Measurements from ENCODE around the gene CALB2. TPM values are rescaled to one million over a fixed set of nuclear protein-coding genes. Genes with fewer than 3 reads are reported as not detected.

Gene CALB2
- total RNA-seq, 1 donor from 2014 or later = 1.6 TPM

- intact Hi-C loops (cut with DNase I) = no loop called here
- no peak for TF ChIP-seq CTCF (IDR thresholded peaks at IDR 0.05)
- ATAC-seq = no peak
- no peak overlapping the region for H3K4me3 ChIP-seq
- H3K36me3 ChIP-seq = no peaks in the 10 kb centered on the region
- H3K27ac ChIP-seq = no peak overlapping the region
- no peaks in the 10 kb centered on the region for H3K4me1 ChIP-seq
- H3K9me3 ChIP-seq = no peaks in the 10 kb centered on the region
- no peaks in the 10 kb centered on the region for H3K27me3 ChIP-seq (ENCODE audit: low read depth)
- DNase-seq = no peak
These were observed 30.4 kb upstream of the CALB2 start for GRCh38 chr16:71328151-71328550.

GRCh38 chr16:71337631-71338030 lies 20.9 kb upstream of the CALB2 start:
- ATAC-seq = no peak

GRCh38 chr16:71338193-71338592 lies 20.3 kb upstream of the CALB2 start:
- no peak for TF ChIP-seq CTCF (IDR thresholded peaks at IDR 0.05)

More at GRCh38 chr16:71337631-71338030, 20.9 kb upstream of the CALB2 start:
- Histone ChIP-seq H3K4me1 (no peaks in the 10 kb centered on the region), H3K27me3 (ENCODE audit: low read depth) (peaks cover 18% of the 10 kb centered on the region), H3K27ac (no peak overlapping the region), H3K9me3 (no peaks in the 10 kb centered on the region), H3K4me3 (no peak overlapping the region), H3K36me3 (no peaks in the 10 kb centered on the region)
- intact Hi-C loops (cut with DNase I) = no loop called here
- DNase-seq = no peak
- no peak for TF ChIP-seq CTCF (IDR thresholded peaks at IDR 0.05)

DNA sequence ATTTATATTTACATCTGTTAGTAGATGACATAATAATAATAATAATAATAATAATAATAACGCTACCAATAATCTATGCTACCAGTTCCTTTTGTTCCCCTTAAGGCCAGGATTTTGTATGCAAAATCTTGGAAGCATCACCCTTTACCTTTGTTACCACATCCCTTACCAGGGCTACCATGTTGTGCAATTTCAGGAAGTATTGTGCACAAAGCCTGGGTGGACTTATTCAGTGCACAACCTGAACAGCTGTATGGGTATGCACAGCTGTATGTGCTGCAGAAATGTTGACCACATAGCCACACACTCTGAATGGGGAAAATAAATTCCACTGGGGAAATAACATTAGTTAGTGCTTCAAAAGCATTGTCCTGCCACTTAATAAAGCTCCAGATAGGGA lies 19.9 kb upstream of the CALB2 start:
- Histone ChIP-seq H3K36me3 (no peaks in the 10 kb centered on the region), H3K27ac (no peak overlapping the region), H3K27me3 (ENCODE audit: low read depth) (peaks cover 18% of the 10 kb centered on the region), H3K9me3 (no peaks in the 10 kb centered on the region), H3K4me1 (no peaks in the 10 kb centered on the region), H3K4me3 (no peak overlapping the region)
- no peak for DNase-seq
- intact Hi-C loops (cut with DNase I) = no loop called here
- no peak for TF ChIP-seq CTCF (IDR thresholded peaks at IDR 0.05)
- ATAC-seq = no peak

More at GRCh38 chr16:71338193-71338592, 20.3 kb upstream of the CALB2 start:
- intact Hi-C loops (cut with DNase I) = no loop called here
- DNase-seq (no peak), ATAC-seq (no peak)
- Histone ChIP-seq H3K4me1 (no peaks in the 10 kb centered on the region), H3K27ac (no peak overlapping the region), H3K9me3 (no peaks in the 10 kb centered on the region), H3K4me3 (no peak overlapping the region), H3K27me3 (ENCODE audit: low read depth) (peaks cover 18% of the 10 kb centered on the region), H3K36me3 (no peaks in the 10 kb centered on the region)

GRCh38 chr16:71339236-71340171 lies 19.0 kb upstream of the CALB2 start:
- intact Hi-C loops (cut with DNase I) = no loop called here
- H3K4me3 ChIP-seq = no peak overlapping the region
- H3K4me1 ChIP-seq = no peaks in the 10 kb centered on the region
- H3K36me3 ChIP-seq = no peaks in the 10 kb centered on the region
- H3K27me3 ChIP-seq (ENCODE audit: low read depth) = peaks cover 18% of the 10 kb centered on the region
- no peak for TF ChIP-seq CTCF (IDR thresholded peaks at IDR 0.05)
- H3K27ac ChIP-seq = no peak overlapping the region
- ATAC-seq (no peak), DNase-seq (no peak)
- H3K9me3 ChIP-seq = no peaks in the 10 kb centered on the region

Measured in lower lobe of right lung (tissue), 2 donors.